ENCODE results near the gene POLG2. TPM values are rescaled to one million over a fixed set of nuclear protein-coding genes. Genes with fewer than 3 reads are reported as not detected.
A peak's percentile ranks its signal among the peaks of the same experiment; 100 is the strongest.

The POLG2 gene
- total RNA-seq, 1 experiment from 2014 or later = 51.5 TPM

- Histone ChIP-seq H3K9ac (ENCODE audit: low read length) (no peak overlapping the region), H3K4me1 (ENCODE audit: control insufficient read depth in 1 of 2, insufficient read depth in 2 of 2, low read length in 2 of 2) (no peaks in the 10 kb centered on the region), H4K20me1 (ENCODE audit: insufficient read depth) (peaks cover 6% of the 10 kb centered on the region; the same call in 1 of the 2 replicates), H3K27me3 (ENCODE audit: insufficient read depth, low read length) (no peaks in the 10 kb centered on the region), H3K9me2 (ENCODE audit: insufficient read depth) (no peaks in the 10 kb centered on the region), H2AFZ (ENCODE audit: low read depth, low read length, poor library complexity, severe bottlenecking) (no peak overlapping the region), H3K9me3 (ENCODE audit: control insufficient read depth in 1 of 2, insufficient read depth in 1 of 2, low read depth in 1 of 2, low read length in 2 of 2) (no peaks in the 10 kb centered on the region), H3K79me2 (ENCODE audit: insufficient read depth, low read length) (no peaks in the 10 kb centered on the region), H3K4me2 (ENCODE audit: low read length) (no peak overlapping the region), H3K4me3 (replicated peaks in 1 of 2; ENCODE audit: low read depth in 1 of 2, low read length in 2 of 2) (no peak overlapping the region), H3K36me3 (ENCODE audit: control insufficient read depth in 1 of 2, insufficient read depth in 2 of 2, low read length in 2 of 2) (peaks cover 48 to 77% of the 10 kb centered on the region in 2 experiments), H3K27ac (ENCODE audit: low read depth, low read length) (no peak overlapping the region)
- ChIA-PET CTCF (no interaction called here), RAD21 (ENCODE audit: low non-redundant PET in 1 of 2, low total read pairs in 2 of 2, uncharacterized antibody in 2 of 2, unreplicated experiment in 2 of 2) (no interaction called here), POLR2A (interaction anchor here (0.9 kb wide), 1 partner anchor 30 kb away, joined by 5 read pairs; the partner anchor contains the start of genes CEP95 and DDX5)
- no peak for TF ChIP-seq SRF (IDR thresholded peaks at IDR 0.05; ENCODE audit: low read depth)
- no peak for TF ChIP-seq ZNF274 (IDR thresholded peaks at IDR 0.05; ENCODE audit: low read depth, low read length)
- no peak for TF ChIP-seq JUND (IDR thresholded peaks at IDR 0.05)
- TF ChIP-seq SIN3A (IDR thresholded peaks at IDR 0.05; ENCODE audit: low read depth) = 0 out of 2 replicates have a peak, but pooled peaks have one; percentile 35
- no peak for TF ChIP-seq CTCF (IDR thresholded peaks at IDR 0.05 in 2 of 3, conservative IDR thresholded peaks at IDR 0.05 in 1 of 3; ENCODE audit: borderline replicate concordance in 1 of 3, insufficient read depth in 1 of 3, low read depth in 2 of 3, low read length in 2 of 3)
- TF ChIP-seq YY1 (IDR thresholded peaks at IDR 0.05; ENCODE audit: extremely low read depth, insufficient replicate concordance, low read depth, low read length) = no peak
- TF ChIP-seq RAD21 (IDR thresholded peaks at IDR 0.05; ENCODE audit: low read depth) = no peak
- TF ChIP-seq EZH2phosphoT487 (IDR thresholded peaks at IDR 0.05; ENCODE audit: borderline replicate concordance) = no peak
- no peak for TF ChIP-seq EGR1 (IDR thresholded peaks at IDR 0.05; ENCODE audit: low read depth)
- no peak for TF ChIP-seq ELF1 (IDR thresholded peaks at IDR 0.05; ENCODE audit: borderline replicate concordance, low read depth)
- TF ChIP-seq POLR2A (IDR thresholded peaks at IDR 0.05; ENCODE audit: borderline replicate concordance, extremely low read depth, insufficient read depth, insufficient read length) = no peak
- TF ChIP-seq CEBPB (IDR thresholded peaks at IDR 0.05; ENCODE audit: low read depth) = no peak
- no peak for TF ChIP-seq ATF3 (IDR thresholded peaks at IDR 0.05)
- TF ChIP-seq ZBTB33 (IDR thresholded peaks at IDR 0.05; ENCODE audit: extremely low read depth, insufficient replicate concordance, low read length) = no peak
- TF ChIP-seq MAX (IDR thresholded peaks at IDR 0.05) = 0 out of 2 replicates have a peak, but pooled peaks have one; percentile 18
- peak; percentile 7; the same call in 1 of the 2 replicates for TF ChIP-seq POLR2AphosphoS5 (IDR thresholded peaks at IDR 0.05; ENCODE audit: low read depth, low read length)
- no peak for DNase-seq (ENCODE audit: low read depth, low spot score)
- ATAC-seq = no peak
- intact Hi-C loops (cut with micrococcal nuclease) = no loop called here
- TSS peak; percentile 3 for BruUV-seq (replicated peaks)
Observed at GRCh38 chr17:64536913-64537312, 40.1 kb upstream of the POLG2 start.
